Liver (tissue), 9 donors: Measurements from ENCODE around the gene PUS10. TPM values are rescaled to one million over a fixed set of nuclear protein-coding genes. Genes with fewer than 3 reads are reported as not detected.

Experiments
- DNase-seq: peaks from one replicate; pipeline ENCODE4 v3.0.0-alpha.2; 2017; ENCODE audit warnings: low spot score
- H3K27ac ChIP-seq, 2 donors: one replicate each; pipeline ENCODE4 v1.7.0; 2013; ENCODE audit warnings: inconsistent platforms in 2 of 2, low read length in 2 of 2, control low read depth in 1 of 2, low read depth in 1 of 2, mild to moderate bottlenecking in 1 of 2
- H3K27me3 ChIP-seq, 4 donors: one replicate each; pipeline versions ENCODE4 v1.6.1 to v1.7.0; 2013; ENCODE audit warnings: low read length in 3 of 4, inconsistent platforms in 1 of 4, mild to moderate bottlenecking in 1 of 4, moderate library complexity in 1 of 4; ENCODE audit not compliant: control insufficient read depth in 4 of 4, insufficient read depth in 4 of 4
- H3K36me3 ChIP-seq, 4 donors: one replicate each; pipeline versions ENCODE4 v1.6.1 to v1.7.0; 2013; ENCODE audit warnings: low read length in 3 of 4, mild to moderate bottlenecking in 3 of 4, low read depth in 1 of 4, moderate library complexity in 1 of 4; ENCODE audit not compliant: control insufficient read depth in 4 of 4, insufficient read depth in 3 of 4
- H3K4me1 ChIP-seq, 4 donors: one replicate each; pipeline versions ENCODE4 v1.6.1 to v1.7.0; 2013; ENCODE audit warnings: low read length in 3 of 4, mild to moderate bottlenecking in 3 of 4, moderate library complexity in 1 of 4; ENCODE audit not compliant: control insufficient read depth in 4 of 4, insufficient read depth in 4 of 4
- H3K4me3 ChIP-seq, 3 donors: one replicate each; pipeline versions ENCODE4 v1.6.1 to v1.7.0; 2013; ENCODE audit warnings: low read length in 3 of 3, control low read depth in 1 of 3, low read depth in 1 of 3, mild to moderate bottlenecking in 1 of 3
- H3K9ac ChIP-seq, 2 donors: one replicate each; pipeline ENCODE4 v1.7.0; 2013; ENCODE audit warnings: low read length in 2 of 2, mild to moderate bottlenecking in 2 of 2, moderate library complexity in 2 of 2, control low read depth in 1 of 2, low read depth in 1 of 2
- H3K9me3 ChIP-seq, 4 donors: one replicate each; pipeline versions ENCODE4 v1.6.1 to v1.7.0; 2013; ENCODE audit warnings: low read length in 3 of 4; ENCODE audit not compliant: control insufficient read depth in 4 of 4
- ATF3 ChIP-seq: IDR thresholded peaks from 2 replicates; pipeline ENCODE4 v1.6.1; 2016; ENCODE audit warnings: antibody characterized with exemption
- CTCF ChIP-seq: fragments of 150-350 bp; IDR thresholded peaks from 2 replicates; pipeline ENCODE4 v1.5.1; 2017; ENCODE audit warnings: improper control_type of control experiment, low read depth, low read length; ENCODE audit not compliant: missing input control
- EGR1 ChIP-seq, 2 donors: IDR thresholded peaks; 2 replicates each; pipeline ENCODE4 v1.6.1; 2016 to 2018; ENCODE audit warnings: antibody characterized with exemption in 2 of 2, low read depth in 2 of 2
- FOXA1 ChIP-seq: IDR thresholded peaks from 2 replicates; pipeline ENCODE4 v1.6.1; 2016; ENCODE audit warnings: antibody characterized with exemption
- FOXA2 ChIP-seq: IDR thresholded peaks from 2 replicates; pipeline ENCODE4 v1.6.1; 2016; ENCODE audit warnings: antibody characterized with exemption
- GABPA ChIP-seq, 2 donors: IDR thresholded peaks in 1 of 2; conservative IDR thresholded peaks in 1 of 2; 2 replicates each; pipeline ENCODE4 v1.6.1; 2016; ENCODE audit warnings: antibody characterized with exemption in 2 of 2, mild to moderate bottlenecking in 1 of 2, moderate library complexity in 1 of 2
- HNF4A ChIP-seq, 2 donors: conservative IDR thresholded peaks; 2 replicates each; pipeline ENCODE4 v1.6.1; 2016; ENCODE audit warnings: antibody characterized with exemption in 2 of 2, mild to moderate bottlenecking in 2 of 2
- HNF4G ChIP-seq: IDR thresholded peaks from 2 replicates; pipeline ENCODE4 v1.6.1; 2016; ENCODE audit warnings: antibody characterized with exemption
- JUND ChIP-seq, 2 donors: IDR thresholded peaks; 2 replicates each; pipeline ENCODE4 v1.6.1; 2016; ENCODE audit warnings: antibody characterized with exemption in 2 of 2
- NR2F2 ChIP-seq: IDR thresholded peaks from 2 replicates; pipeline ENCODE4 v1.6.1; 2016; ENCODE audit warnings: antibody characterized with exemption
- RAD21 ChIP-seq, 2 donors: IDR thresholded peaks; 2 replicates each; pipeline ENCODE4 v1.6.1; 2016; ENCODE audit warnings: antibody characterized with exemption in 2 of 2, mild to moderate bottlenecking in 2 of 2
- REST ChIP-seq: IDR thresholded peaks from 2 replicates; pipeline ENCODE4 v1.6.1; 2016; ENCODE audit warnings: antibody characterized with exemption, mild to moderate bottlenecking
- RXRA ChIP-seq, 2 donors: IDR thresholded peaks; 2 replicates each; pipeline ENCODE4 v1.6.1; 2017 to 2018; ENCODE audit warnings: antibody characterized with exemption in 2 of 2, mild to moderate bottlenecking in 1 of 2
- SP1 ChIP-seq: IDR thresholded peaks from 2 replicates; pipeline ENCODE4 v1.6.1; 2018; ENCODE audit warnings: antibody characterized with exemption, mild to moderate bottlenecking
- YY1 ChIP-seq: IDR thresholded peaks from 2 replicates; pipeline ENCODE4 v1.6.1; 2016; ENCODE audit warnings: antibody characterized with exemption, mild to moderate bottlenecking
- ZBTB33 ChIP-seq: IDR thresholded peaks from 2 replicates; pipeline ENCODE4 v1.6.1; 2016; ENCODE audit warnings: antibody characterized with exemption
- WGBS: extraction: QIAGEN DNeasy Blood & Tissue Kit; methylation state at CpG from one replicate; pipeline ENCODE4 v1.1.7; 2013; 5-methylcytosine and 5-hydroxymethylcytosine counted together
- polyA plus RNA-seq, 2 donors: library from polyadenylated mRNA; stranded (reverse) in 1 of 2; unstranded in 1 of 2; fragments of 200-250 nt in 1 of 2; fragments of >200 nt in 1 of 2; fragmentation: Nextera tagmentation in 1 of 2; extraction: Ambion mirVana in 1 of 2; gene quantifications; one replicate each; pipeline versions ENCODE4 v1.2.1 to v1.2.3, GENCODE V29; 2013 to 2015
- total RNA-seq, 2 donors: library from RNA; depleted of rRNA; stranded (reverse); fragments of >200 nt; gene quantifications; one replicate each; pipeline ENCODE4 v1.2.3, GENCODE V29; 2014
- donor health status: healthy.
- donor health status: healthy.
- donor health status: healthy.
- donor health status: healthy.
- donor health status: healthy.

PUS10 gene
- total and polyA plus RNA-seq, 4 donors = 4.3 to 19.6 (median 6.4) TPM

- Histone ChIP-seq H3K9me3 (no peaks in the 10 kb centered on the region), H3K36me3 (peaks cover 0 to 2% (median under 1%) of the 10 kb centered on the region in 4 donors), H3K27ac (no peak overlapping the region), H3K9ac (no peak overlapping the region), H3K4me1 (peaks cover 1 to 11% (median 9%) of the 10 kb centered on the region in 4 donors), H3K4me3 (no peak overlapping the region), H3K27me3 (no peaks in the 10 kb centered on the region)
- TF ChIP-seq HNF4A (conservative IDR thresholded peaks at IDR 0.05) = no peak
- TF ChIP-seq GABPA (IDR thresholded peaks at IDR 0.05 in 1 of 2, conservative IDR thresholded peaks at IDR 0.05 in 1 of 2) = no peak
- no peak for TF ChIP-seq RXRA (IDR thresholded peaks at IDR 0.05)
- TF ChIP-seq RAD21 (IDR thresholded peaks at IDR 0.05) = no peak
- TF ChIP-seq FOXA1 = no peak
- TF ChIP-seq NR2F2 = no peak
- TF ChIP-seq SP1 = no peak
- no peak for TF ChIP-seq JUND (IDR thresholded peaks at IDR 0.05)
- TF ChIP-seq EGR1 (IDR thresholded peaks at IDR 0.05; ENCODE audit: low read depth in 2 of 2) = no peak
- WGBS = 91% methylated on average over 6 of the region's 6 CpGs
- no peak for DNase-seq
These were observed 3.2 kb upstream of the PUS10 start for GRCh38 chr2:61021228-61021660.

GRCh38 chr2:61018798-61019197 lies 743 bp upstream of the PUS10 start:
- WGBS = 20% methylated on average over 6 of the region's 6 CpGs
- Histone ChIP-seq H3K27ac (peak overlapping the region; percentile 31 to 97), H3K36me3 (peaks cover 0 to 2% (median 0%) of the 10 kb centered on the region in 4 donors), H3K9me3 (no peaks in the 10 kb centered on the region), H3K9ac (peak overlapping the region; percentile 64 to 92), H3K27me3 (no peaks in the 10 kb centered on the region), H3K4me3 (peak overlapping the region; percentile 68 to 94 (median 83)), H3K4me1 (peaks cover 7 to 20% (median 15%) of the 10 kb centered on the region in 4 donors)
- DNase-seq = no peak
- TF ChIP-seq GABPA (IDR thresholded peaks at IDR 0.05 in 1 of 2, conservative IDR thresholded peaks at IDR 0.05 in 1 of 2) = no peak
- no peak for TF ChIP-seq EGR1 (IDR thresholded peaks at IDR 0.05; ENCODE audit: low read depth in 2 of 2)
- TF ChIP-seq ATF3 = no peak
- no peak for TF ChIP-seq ZBTB33
- TF ChIP-seq CTCF = no peak
- no peak for TF ChIP-seq NR2F2
- no peak for TF ChIP-seq HNF4G
- no peak for TF ChIP-seq YY1
- TF ChIP-seq FOXA2 = no peak
- TF ChIP-seq RXRA (IDR thresholded peaks at IDR 0.05) = no peak
- no peak for TF ChIP-seq SP1
- no peak for TF ChIP-seq REST
- no peak for TF ChIP-seq FOXA1
- no peak for TF ChIP-seq RAD21 (IDR thresholded peaks at IDR 0.05)
- no peak for TF ChIP-seq HNF4A (conservative IDR thresholded peaks at IDR 0.05)
